ENCODE results near the gene METRNL.

The METRNL gene

DNA sequence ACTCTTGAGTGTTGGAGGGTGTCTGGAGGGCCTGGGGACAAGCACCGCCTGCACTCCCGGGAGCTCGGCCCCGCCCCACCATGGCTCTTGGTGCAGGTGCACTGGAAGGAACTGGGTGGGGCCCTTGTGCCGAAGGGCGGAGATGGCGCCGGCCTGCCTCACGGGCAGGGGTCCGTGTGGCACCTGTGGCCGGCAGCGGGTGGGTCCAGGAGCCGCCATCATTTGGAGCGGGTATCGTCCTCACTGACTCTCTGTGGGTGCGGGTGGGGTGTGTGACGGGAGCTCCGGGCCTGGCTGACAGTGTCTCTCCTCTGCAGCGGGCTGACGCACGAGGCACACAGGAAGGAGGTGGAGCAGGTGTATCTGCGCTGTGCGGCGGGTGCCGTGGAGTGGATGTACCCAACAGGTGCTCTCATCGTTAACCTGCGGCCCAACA lies 5.2 kb downstream of the METRNL start:
- Histone ChIP-seq H3K27ac (ENCODE audit: low read depth, low read length) (no peak overlapping the region), H3K4me3 (ENCODE audit: insufficient read depth, low read length, poor library complexity, severe bottlenecking) (no peak overlapping the region), H3K9ac (ENCODE audit: low read length) (no peak overlapping the region), H3K9me2 (replicated peaks; ENCODE audit: insufficient read depth, low read length) (no peaks in the 10 kb centered on the region), H3K36me3 (ENCODE audit: low read length) (no peaks in the 10 kb centered on the region), H3K9me3 (ENCODE audit: insufficient read depth, low read length) (no peaks in the 10 kb centered on the region), H3K4me2 (ENCODE audit: low read depth, low read length, poor library complexity, severe bottlenecking) (no peak overlapping the region), H4K20me1 (ENCODE audit: low read depth, low read length) (no peaks in the 10 kb centered on the region), H2AFZ (ENCODE audit: low read depth, low read length, severe bottlenecking) (no peak overlapping the region), H3K27me3 (ENCODE audit: low read length) (no peaks in the 10 kb centered on the region), H3K79me2 (ENCODE audit: insufficient read depth, low read length) (peaks cover 12% of the 10 kb centered on the region; the same call in 1 of the 2 replicates), H3F3A (ENCODE audit: insufficient read depth) (peaks cover 11% of the 10 kb centered on the region)
- TF ChIP-seq, protein P1, sequence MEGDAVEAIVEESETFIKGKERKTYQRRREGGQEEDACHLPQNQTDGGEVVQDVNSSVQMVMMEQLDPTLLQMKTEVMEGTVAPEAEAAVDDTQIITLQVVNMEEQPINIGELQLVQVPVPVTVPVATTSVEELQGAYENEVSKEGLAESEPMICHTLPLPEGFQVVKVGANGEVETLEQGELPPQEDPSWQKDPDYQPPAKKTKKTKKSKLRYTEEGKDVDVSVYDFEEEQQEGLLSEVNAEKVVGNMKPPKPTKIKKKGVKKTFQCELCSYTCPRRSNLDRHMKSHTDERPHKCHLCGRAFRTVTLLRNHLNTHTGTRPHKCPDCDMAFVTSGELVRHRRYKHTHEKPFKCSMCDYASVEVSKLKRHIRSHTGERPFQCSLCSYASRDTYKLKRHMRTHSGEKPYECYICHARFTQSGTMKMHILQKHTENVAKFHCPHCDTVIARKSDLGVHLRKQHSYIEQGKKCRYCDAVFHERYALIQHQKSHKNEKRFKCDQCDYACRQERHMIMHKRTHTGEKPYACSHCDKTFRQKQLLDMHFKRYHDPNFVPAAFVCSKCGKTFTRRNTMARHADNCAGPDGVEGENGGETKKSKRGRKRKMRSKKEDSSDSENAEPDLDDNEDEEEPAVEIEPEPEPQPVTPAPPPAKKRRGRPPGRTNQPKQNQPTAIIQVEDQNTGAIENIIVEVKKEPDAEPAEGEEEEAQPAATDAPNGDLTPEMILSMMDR (IDR thresholded peaks at IDR 0.05; ENCODE audit: insufficient read depth, low read length, poor library complexity, severe bottlenecking), result no peak
- no peak for TF ChIP-seq EZH2phosphoT487 (conservative IDR thresholded peaks at IDR 0.05; ENCODE audit: low read length)

DNA sequence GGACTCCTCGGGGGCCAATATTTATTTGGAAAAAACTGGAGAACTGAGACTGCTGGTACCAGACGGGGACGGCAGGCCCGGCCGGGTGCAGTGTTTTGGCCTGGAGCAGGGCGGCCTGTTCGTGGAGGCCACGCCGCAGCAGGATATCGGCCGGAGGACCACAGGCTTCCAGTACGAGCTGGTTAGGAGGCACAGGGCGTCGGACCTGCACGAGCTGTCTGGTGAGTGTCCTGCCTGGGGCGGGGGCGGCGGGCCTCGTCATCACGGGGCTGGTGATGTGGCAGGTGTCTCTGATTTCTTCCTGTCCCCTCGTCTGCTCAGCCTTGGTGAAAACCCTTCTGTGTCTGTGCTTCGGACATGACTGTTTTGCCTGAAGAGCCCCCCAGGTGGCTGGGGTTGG lies 5.7 kb downstream of the METRNL start:
- H3K27me3 ChIP-seq (ENCODE audit: low read length), result no peaks in the 10 kb centered on the region
- H2AFZ ChIP-seq (ENCODE audit: low read depth, low read length, severe bottlenecking), result no peak overlapping the region
- peaks cover 11% of the 10 kb centered on the region for H3F3A ChIP-seq (ENCODE audit: insufficient read depth)
- no peaks in the 10 kb centered on the region for H4K20me1 ChIP-seq (ENCODE audit: low read depth, low read length)
- no peak for TF ChIP-seq EZH2phosphoT487 (conservative IDR thresholded peaks at IDR 0.05; ENCODE audit: low read length)
- TF ChIP-seq, protein P1 (IDR thresholded peaks at IDR 0.05; ENCODE audit: insufficient read depth, low read length, poor library complexity, severe bottlenecking), result no peak
- no peaks in the 10 kb centered on the region for H3K36me3 ChIP-seq (ENCODE audit: low read length)
- H3K27ac ChIP-seq (ENCODE audit: low read depth, low read length), result no peak overlapping the region
- H3K9ac ChIP-seq (ENCODE audit: low read length), result no peak overlapping the region
- H3K79me2 ChIP-seq (ENCODE audit: insufficient read depth, low read length), result peaks cover 12% of the 10 kb centered on the region; the same call in 1 of the 2 replicates
- H3K9me3 ChIP-seq (ENCODE audit: insufficient read depth, low read length), result no peaks in the 10 kb centered on the region
- no peaks in the 10 kb centered on the region for H3K9me2 ChIP-seq (replicated peaks; ENCODE audit: insufficient read depth, low read length)
- H3K4me3 ChIP-seq (ENCODE audit: insufficient read depth, low read length, poor library complexity, severe bottlenecking), result no peak overlapping the region
- no peak overlapping the region for H3K4me2 ChIP-seq (ENCODE audit: low read depth, low read length, poor library complexity, severe bottlenecking)

GRCh38 chr17:83085526-83086198 lies 6.3 kb downstream of the METRNL start:
- no peak overlapping the region for H2AFZ ChIP-seq (ENCODE audit: low read depth, low read length, severe bottlenecking)
- no peaks in the 10 kb centered on the region for H3K27me3 ChIP-seq (ENCODE audit: low read length)
- no peaks in the 10 kb centered on the region for H3K9me3 ChIP-seq (ENCODE audit: insufficient read depth, low read length)
- no peaks in the 10 kb centered on the region for H3K36me3 ChIP-seq (ENCODE audit: low read length)
- H3K9ac ChIP-seq (ENCODE audit: low read length), result no peak overlapping the region
- H4K20me1 ChIP-seq (ENCODE audit: low read depth, low read length), result no peaks in the 10 kb centered on the region
- no peak overlapping the region for H3K4me2 ChIP-seq (ENCODE audit: low read depth, low read length, poor library complexity, severe bottlenecking)
- H3K27ac ChIP-seq (ENCODE audit: low read depth, low read length), result no peak overlapping the region
- TF ChIP-seq, protein P1 (IDR thresholded peaks at IDR 0.05; ENCODE audit: insufficient read depth, low read length, poor library complexity, severe bottlenecking), result no peak
- TF ChIP-seq EZH2phosphoT487 (conservative IDR thresholded peaks at IDR 0.05; ENCODE audit: low read length), result no peak
- H3K4me3 ChIP-seq (ENCODE audit: insufficient read depth, low read length, poor library complexity, severe bottlenecking), result no peak overlapping the region
- peaks cover 11% of the 10 kb centered on the region for H3F3A ChIP-seq (ENCODE audit: insufficient read depth)
- peaks cover 12% of the 10 kb centered on the region; the same call in 1 of the 2 replicates for H3K79me2 ChIP-seq (ENCODE audit: insufficient read depth, low read length)
- H3K9me2 ChIP-seq (replicated peaks; ENCODE audit: insufficient read depth, low read length), result no peaks in the 10 kb centered on the region

Measured in SU-DHL-6 (cell line).